ENCODE results near the gene DUSP10. TPM values are rescaled to one million over a fixed set of nuclear protein-coding genes. Genes with fewer than 3 reads are reported as not detected.

The DUSP10 gene
- total RNA-seq, 2 donors from 2014 or later: 8.2 to 11.7 TPM

- ATAC-seq (replicated peaks): no peak
- H3K27ac Mint-ChIP-seq: no peak overlapping the region
- H3K36me3 Mint-ChIP-seq (ENCODE audit: low read depth): peaks cover 5% of the 10 kb centered on the region
- H3K27me3 Mint-ChIP-seq: no peaks in the 10 kb centered on the region
- no peaks in the 10 kb centered on the region for H3K9me3 Mint-ChIP-seq
- no peak overlapping the region for H3K4me3 Mint-ChIP-seq
- H3K4me1 Mint-ChIP-seq: peaks cover 22% of the 10 kb centered on the region
These were observed 24.4 kb downstream of the DUSP10 start for GRCh38 chr1:221717485-221717853.

GRCh38 chr1:221716713-221717484 is 25.0 kb downstream of the DUSP10 start:
- ATAC-seq (replicated peaks): no peak
- no peaks in the 10 kb centered on the region for H3K27me3 Mint-ChIP-seq
- peaks cover 5% of the 10 kb centered on the region for H3K36me3 Mint-ChIP-seq (ENCODE audit: low read depth)
- H3K4me1 Mint-ChIP-seq: peaks cover 28% of the 10 kb centered on the region
- H3K9me3 Mint-ChIP-seq: no peaks in the 10 kb centered on the region
- no peak overlapping the region for H3K27ac Mint-ChIP-seq
- no peak overlapping the region for H3K4me3 Mint-ChIP-seq

GRCh38 chr1:221715321-221716169 is 26.3 kb downstream of the DUSP10 start:
- Mint-ChIP-seq H3K36me3 (ENCODE audit: low read depth) (no peaks in the 10 kb centered on the region), H3K4me1 (peaks cover 38% of the 10 kb centered on the region), H3K4me3 (no peak overlapping the region), H3K27me3 (no peaks in the 10 kb centered on the region), H3K27ac (peak overlapping the region; percentile 74), H3K9me3 (no peaks in the 10 kb centered on the region)
- ATAC-seq (replicated peaks): no peak

GRCh38 chr1:221714227-221715152 is 27.4 kb downstream of the DUSP10 start:
- Mint-ChIP-seq H3K36me3 (ENCODE audit: low read depth) (no peaks in the 10 kb centered on the region), H3K4me1 (peaks cover 38% of the 10 kb centered on the region), H3K27ac (peak overlapping the region; percentile 94), H3K27me3 (no peaks in the 10 kb centered on the region), H3K4me3 (peak overlapping the region; percentile 79), H3K9me3 (no peaks in the 10 kb centered on the region)
- no peak for ATAC-seq (replicated peaks)

GRCh38 chr1:221712776-221713431 is 29.0 kb downstream of the DUSP10 start:
- peak overlapping the region; percentile 94 for H3K27ac Mint-ChIP-seq
- H3K9me3 Mint-ChIP-seq: no peaks in the 10 kb centered on the region
- H3K4me3 Mint-ChIP-seq: peak overlapping the region; percentile 79
- ATAC-seq (replicated peaks): peak; percentile 62
- no peaks in the 10 kb centered on the region for H3K27me3 Mint-ChIP-seq
- H3K36me3 Mint-ChIP-seq (ENCODE audit: low read depth): peaks cover 5% of the 10 kb centered on the region
- peaks cover 47% of the 10 kb centered on the region for H3K4me1 Mint-ChIP-seq

GRCh38 chr1:221712198-221712684 is 29.6 kb downstream of the DUSP10 start:
- Mint-ChIP-seq H3K9me3 (no peaks in the 10 kb centered on the region), H3K27me3 (no peaks in the 10 kb centered on the region), H3K4me3 (peak overlapping the region; percentile 79), H3K36me3 (ENCODE audit: low read depth) (peaks cover 5% of the 10 kb centered on the region), H3K27ac (peak overlapping the region; percentile 94), H3K4me1 (peaks cover 47% of the 10 kb centered on the region)
- ATAC-seq (replicated peaks): peak; percentile 84

GRCh38 chr1:221711656-221712055 is 30.2 kb downstream of the DUSP10 start:
- Mint-ChIP-seq H3K4me3 (peak overlapping the region; percentile 79), H3K36me3 (ENCODE audit: low read depth) (peaks cover 5% of the 10 kb centered on the region)

GRCh38 chr1:221711063-221711577 is 30.8 kb downstream of the DUSP10 start:
- no peaks in the 10 kb centered on the region for H3K27me3 Mint-ChIP-seq
- H3K4me1 Mint-ChIP-seq: peaks cover 46% of the 10 kb centered on the region
- H3K4me3 Mint-ChIP-seq: peak overlapping the region; percentile 79
- H3K9me3 Mint-ChIP-seq: no peaks in the 10 kb centered on the region
- ATAC-seq (replicated peaks): no peak
- peak overlapping the region; percentile 94 for H3K27ac Mint-ChIP-seq
- H3K36me3 Mint-ChIP-seq (ENCODE audit: low read depth): peaks cover 5% of the 10 kb centered on the region

More at GRCh38 chr1:221711656-221712055, 30.2 kb downstream of the DUSP10 start:
- peaks cover 47% of the 10 kb centered on the region for H3K4me1 Mint-ChIP-seq
- H3K27me3 Mint-ChIP-seq: no peaks in the 10 kb centered on the region
- H3K9me3 Mint-ChIP-seq: no peaks in the 10 kb centered on the region
- ATAC-seq (replicated peaks): no peak
- H3K27ac Mint-ChIP-seq: peak overlapping the region; percentile 94

GRCh38 chr1:221709854-221710253 is 32.0 kb downstream of the DUSP10 start:
- Mint-ChIP-seq H3K4me1 (peaks cover 38% of the 10 kb centered on the region), H3K27me3 (no peaks in the 10 kb centered on the region), H3K36me3 (ENCODE audit: low read depth) (peaks cover 18% of the 10 kb centered on the region), H3K27ac (peak overlapping the region; percentile 95), H3K4me3 (no peak overlapping the region), H3K9me3 (no peaks in the 10 kb centered on the region)
- ATAC-seq (replicated peaks): no peak

- Mint-ChIP-seq H3K9me3 (no peaks in the 10 kb centered on the region), H3K27ac (peak overlapping the region; percentile 95), H3K27me3 (no peaks in the 10 kb centered on the region), H3K4me1 (peaks cover 33% of the 10 kb centered on the region), H3K4me3 (peak overlapping the region; percentile 62), H3K36me3 (ENCODE audit: low read depth) (peaks cover 26% of the 10 kb centered on the region)
- peak; percentile 10 for ATAC-seq (replicated peaks)
These were observed 32.9 kb downstream of the DUSP10 start for GRCh38 chr1:221708987-221709386.

GRCh38 chr1:221708076-221708571 is 33.8 kb downstream of the DUSP10 start:
- Mint-ChIP-seq H3K27ac (peak overlapping the region; percentile 95), H3K27me3 (no peaks in the 10 kb centered on the region), H3K36me3 (ENCODE audit: low read depth) (peaks cover 35% of the 10 kb centered on the region), H3K4me1 (peaks cover 31% of the 10 kb centered on the region), H3K4me3 (peak overlapping the region; percentile 62), H3K9me3 (no peaks in the 10 kb centered on the region)
- peak; percentile 72 for ATAC-seq (replicated peaks)

GRCh38 chr1:221706876-221707582 is 34.9 kb downstream of the DUSP10 start:
- no peaks in the 10 kb centered on the region for H3K27me3 Mint-ChIP-seq
- peaks cover 42% of the 10 kb centered on the region for H3K36me3 Mint-ChIP-seq (ENCODE audit: low read depth)
- H3K9me3 Mint-ChIP-seq: no peaks in the 10 kb centered on the region
- H3K4me3 Mint-ChIP-seq: no peak overlapping the region
- no peak overlapping the region for H3K27ac Mint-ChIP-seq
- H3K4me1 Mint-ChIP-seq: peaks cover 20% of the 10 kb centered on the region
- ATAC-seq (replicated peaks): no peak

GRCh38 chr1:221706191-221706590 is 35.7 kb downstream of the DUSP10 start:
- no peak for ATAC-seq (replicated peaks)
- H3K36me3 Mint-ChIP-seq (ENCODE audit: low read depth): peaks cover 51% of the 10 kb centered on the region
- H3K4me1 Mint-ChIP-seq: peaks cover 13% of the 10 kb centered on the region
- no peak overlapping the region for H3K27ac Mint-ChIP-seq
- H3K9me3 Mint-ChIP-seq: no peaks in the 10 kb centered on the region
- H3K27me3 Mint-ChIP-seq: no peaks in the 10 kb centered on the region
- H3K4me3 Mint-ChIP-seq: no peak overlapping the region

All from activated T-helper 17 cell treated with anti-CD3 and anti-CD28 coated beads, Interleukin-2, amount 50 U/mL, for 72 hours (primary cell).